ENCODE results near the gene GPR39. TPM values are rescaled to one million over a fixed set of nuclear protein-coding genes. Genes with fewer than 3 reads are reported as not detected.

Gene GPR39
- total RNA-seq, 1 donor from 2014 or later, result not detected

DNA sequence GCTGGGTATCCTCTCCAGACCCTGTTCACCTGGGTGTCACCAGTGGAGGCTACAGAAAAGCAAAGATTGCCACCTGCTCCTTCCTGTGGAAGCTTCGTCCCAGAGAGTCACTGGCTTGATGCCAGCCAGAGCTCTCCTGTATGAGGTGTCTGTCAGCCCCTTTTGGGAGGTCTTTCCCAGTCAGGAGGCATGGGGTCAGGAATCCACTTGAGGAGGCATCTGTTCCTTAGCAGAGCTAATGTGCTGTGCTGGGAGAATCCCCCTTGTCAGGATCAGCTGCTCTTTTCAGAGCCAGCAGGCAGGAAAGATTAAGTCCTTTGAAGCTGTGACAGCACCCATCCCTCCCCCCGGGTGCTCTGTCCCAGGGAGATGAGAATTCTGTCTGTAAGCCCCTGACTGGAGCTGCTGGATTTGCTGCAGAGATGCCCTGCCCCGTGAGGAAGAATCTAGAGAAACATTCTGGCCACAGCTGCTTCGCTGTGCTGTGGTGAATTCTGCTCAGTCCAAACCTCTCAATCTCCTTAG, 121.8 kb downstream of the GPR39 start:
- H3K27ac ChIP-seq, result no peak overlapping the region
- H3K4me3 ChIP-seq, result no peak overlapping the region
- DNase-seq (ENCODE audit: extremely low spot score in 2 of 2), result peak; percentile 58 to 71
- H3K4me1 ChIP-seq, result no peaks in the 10 kb centered on the region
- TF ChIP-seq CTCF (IDR thresholded peaks at IDR 0.05) (no peak), POLR2A (IDR thresholded peaks at IDR 0.05) (no peak), POLR2AphosphoS5 (IDR thresholded peaks at IDR 0.05; ENCODE audit: insufficient read depth in 1 of 2, low read depth in 1 of 2) (no peak)
- intact Hi-C loops (cut with DNase I), result no loop called here
- no peaks in the 10 kb centered on the region for H3K27me3 ChIP-seq
- no peaks in the 10 kb centered on the region for H3K36me3 ChIP-seq
- H3K9me3 ChIP-seq, result no peaks in the 10 kb centered on the region

- no peaks in the 10 kb centered on the region for H3K36me3 ChIP-seq
- intact Hi-C loops (cut with DNase I), result no loop called here
- DNase-seq (ENCODE audit: extremely low spot score in 2 of 2), result peak in 1 of 2 donors; percentile 29
- TF ChIP-seq POLR2AphosphoS5 (IDR thresholded peaks at IDR 0.05; ENCODE audit: insufficient read depth in 1 of 2, low read depth in 1 of 2), result no peak
- no peak for TF ChIP-seq POLR2A (IDR thresholded peaks at IDR 0.05)
- TF ChIP-seq CTCF (IDR thresholded peaks at IDR 0.05), result no peak
- no peaks in the 10 kb centered on the region for H3K27me3 ChIP-seq
- H3K4me1 ChIP-seq, result no peaks in the 10 kb centered on the region
- H3K9me3 ChIP-seq, result no peaks in the 10 kb centered on the region
- no peak overlapping the region for H3K4me3 ChIP-seq
- H3K27ac ChIP-seq, result no peak overlapping the region
These were observed 123.6 kb downstream of the GPR39 start for GRCh38 chr2:132540166-132540565.

DNA sequence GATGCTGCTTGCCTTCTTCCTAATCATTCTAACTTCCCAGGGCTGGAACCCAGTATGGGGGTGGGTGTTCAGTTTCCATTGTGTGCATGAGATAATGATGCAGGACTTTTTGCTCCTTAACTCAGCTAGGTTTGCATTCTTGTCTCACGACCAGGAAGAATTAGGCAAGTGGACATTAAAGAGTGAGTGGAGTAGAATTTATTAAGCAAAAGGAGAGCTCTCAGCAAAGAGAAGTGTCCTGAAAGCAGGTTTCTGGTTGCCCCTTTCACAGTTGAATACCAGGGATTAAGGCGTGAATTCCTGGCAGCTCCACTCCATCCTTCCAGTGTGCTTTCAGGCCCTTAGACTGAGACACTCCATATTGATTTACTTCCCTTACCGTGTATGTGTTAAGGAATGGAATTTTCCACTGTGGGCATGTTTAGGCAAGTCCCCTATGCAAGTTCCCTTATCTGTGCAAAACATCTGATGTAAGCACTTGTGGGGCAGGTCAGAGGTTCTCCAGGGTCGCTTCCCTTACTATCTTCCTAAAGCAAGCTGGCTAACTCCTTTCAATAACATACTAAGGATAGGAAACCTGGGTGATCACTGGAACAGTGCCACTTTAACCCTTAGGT, 126.5 kb downstream of the GPR39 start:
- no peak overlapping the region for H3K27ac ChIP-seq
- intact Hi-C loops (cut with DNase I), result no loop called here

DNA sequence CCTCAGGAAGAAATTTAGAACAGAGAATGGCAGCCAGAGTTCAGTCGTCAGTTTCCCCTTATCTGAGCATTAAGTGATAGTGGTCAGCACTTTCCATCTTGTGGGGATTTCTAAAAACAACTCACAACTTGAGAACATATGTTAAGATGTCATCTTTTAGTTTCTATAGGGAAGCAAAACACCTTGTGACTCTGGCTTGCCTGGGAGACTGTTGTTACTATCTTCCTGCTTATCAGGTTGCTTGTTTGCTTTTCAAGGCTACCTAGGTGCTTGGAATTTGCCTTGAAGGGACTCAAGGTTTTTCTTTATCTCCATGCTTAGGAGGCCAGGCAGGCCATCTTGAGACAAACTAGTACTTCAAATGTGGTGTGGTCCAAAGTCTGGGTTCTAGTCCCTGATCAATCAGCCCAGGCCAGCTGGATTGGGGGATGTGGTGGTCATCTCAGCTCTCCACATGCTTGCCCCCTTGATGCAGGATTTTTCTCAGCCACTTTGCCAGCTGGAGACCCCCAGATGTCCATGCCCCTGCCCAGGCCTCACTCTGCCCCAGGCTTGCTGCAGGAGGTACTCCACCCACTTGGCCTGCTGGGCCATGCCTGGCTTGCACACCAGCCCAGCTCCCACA, 127.5 kb downstream of the GPR39 start:
- H3K27ac ChIP-seq, result no peak overlapping the region
- H3K4me1 ChIP-seq, result no peaks in the 10 kb centered on the region
- TF ChIP-seq POLR2AphosphoS5 (IDR thresholded peaks at IDR 0.05; ENCODE audit: insufficient read depth in 1 of 2, low read depth in 1 of 2) (no peak), POLR2A (IDR thresholded peaks at IDR 0.05) (no peak), CTCF (IDR thresholded peaks at IDR 0.05) (no peak)
- no peak for DNase-seq (ENCODE audit: extremely low spot score in 2 of 2)
- intact Hi-C loops (cut with DNase I), result no loop called here
- H3K36me3 ChIP-seq, result no peaks in the 10 kb centered on the region
- no peak overlapping the region for H3K4me3 ChIP-seq
- H3K9me3 ChIP-seq, result no peaks in the 10 kb centered on the region
- H3K27me3 ChIP-seq, result no peaks in the 10 kb centered on the region

More for the DNA sequence above, 126.5 kb downstream of the GPR39 start:
- no peak for DNase-seq (ENCODE audit: extremely low spot score in 2 of 2)
- H3K36me3 ChIP-seq, result no peaks in the 10 kb centered on the region
- H3K4me1 ChIP-seq, result no peaks in the 10 kb centered on the region
- no peak overlapping the region for H3K4me3 ChIP-seq
- no peaks in the 10 kb centered on the region for H3K27me3 ChIP-seq
- no peaks in the 10 kb centered on the region for H3K9me3 ChIP-seq
- TF ChIP-seq POLR2A (IDR thresholded peaks at IDR 0.05) (no peak), POLR2AphosphoS5 (IDR thresholded peaks at IDR 0.05; ENCODE audit: insufficient read depth in 1 of 2, low read depth in 1 of 2) (no peak), CTCF (IDR thresholded peaks at IDR 0.05) (no peak)

All from vagina (tissue), 2 donors.